IPS-NIHi11 (cell line): Measurements from ENCODE around the gene PARVA.
"Not testable (repeated sequence)": the region's sequence is repeated elsewhere in the genome, so short reads cannot be mapped to it uniquely, and the experiment has no call there.

Experiments used
- DNase-seq: peaks from one replicate; pipeline ENCODE4 v3.0.0; 2012; ENCODE audit warnings: mixed read lengths, low spot score

The PARVA gene

GRCh38 chr11:12503886-12504285 lies 126.5 kb downstream of the PARVA start:
- no peak for DNase-seq

GRCh38 chr11:12505183-12505582 lies 127.8 kb downstream of the PARVA start:
- DNase-seq: no peak

GRCh38 chr11:12506404-12506921 lies 129.1 kb downstream of the PARVA start:
- no peak for DNase-seq

- no peak for DNase-seq
Observed at GRCh38 chr11:12507391-12507790, 130.0 kb downstream of the PARVA start.

GRCh38 chr11:12508151-12508751 lies 130.9 kb downstream of the PARVA start:
- no peak for DNase-seq

- no peak for DNase-seq
Observed at GRCh38 chr11:12509371-12509770, 132.0 kb downstream of the PARVA start.

- DNase-seq: no peak
Observed at GRCh38 chr11:12512132-12512531, 134.8 kb downstream of the PARVA start.

GRCh38 chr11:12512826-12513395 lies 135.5 kb downstream of the PARVA start:
- DNase-seq: no peak

- no peak for DNase-seq
Observed at GRCh38 chr11:12516387-12517105, 139.2 kb downstream of the PARVA start.

GRCh38 chr11:12517306-12517705 lies 139.9 kb downstream of the PARVA start:
- no peak for DNase-seq

GRCh38 chr11:12517741-12518140 lies 140.4 kb downstream of the PARVA start:
- no peak for DNase-seq

GRCh38 chr11:12518606-12519385 lies 141.4 kb downstream of the PARVA start:
- no peak for DNase-seq

- DNase-seq: no peak
Observed at GRCh38 chr11:12520054-12520453, 142.7 kb downstream of the PARVA start.

GRCh38 chr11:12520576-12520975 lies 143.2 kb downstream of the PARVA start:
- not testable (repeated sequence) for DNase-seq

GRCh38 chr11:12523180-12523924 lies 146.0 kb downstream of the PARVA start:
- no peak for DNase-seq

GRCh38 chr11:12524865-12525264 lies 147.5 kb downstream of the PARVA start:
- no peak for DNase-seq

- no peak for DNase-seq
Observed at GRCh38 chr11:12525466-12526055, 148.2 kb downstream of the PARVA start.

GRCh38 chr11:12526789-12527188 lies 149.4 kb downstream of the PARVA start:
- no peak for DNase-seq

GRCh38 chr11:12528487-12528886 lies 151.1 kb downstream of the PARVA start:
- no peak for DNase-seq

GRCh38 chr11:12529041-12529440 lies 151.7 kb downstream of the PARVA start:
- DNase-seq: no peak

- no peak for DNase-seq
Observed at GRCh38 chr11:12529793-12530192, 152.4 kb downstream of the PARVA start.
